LNCaP clone FGC (cell line): ENCODE results near the gene TRIM49D1.
"Not testable (repeated sequence)": the region's sequence is repeated elsewhere in the genome, so short reads cannot be mapped to it uniquely, and the experiment has no call there.

Source experiments
- DNase-seq: peaks from one replicate; pipeline ENCODE4 v3.0.0-alpha.2; 2011; ENCODE audit warnings: low read depth
- H3K4me3 ChIP-seq: 2 replicates; pipeline ENCODE4 v1.5.1; 2011; ENCODE audit warnings: mild to moderate bottlenecking, low read depth, low read length, control low read depth
- CTCF ChIP-seq: IDR thresholded peaks from 2 replicates; pipeline ENCODE4 v1.5.1; 2012; ENCODE audit warnings: mild to moderate bottlenecking; ENCODE audit not compliant: control insufficient read depth, insufficient read depth; ENCODE audit errors: extremely low read depth

TRIM49D1 gene

DNA sequence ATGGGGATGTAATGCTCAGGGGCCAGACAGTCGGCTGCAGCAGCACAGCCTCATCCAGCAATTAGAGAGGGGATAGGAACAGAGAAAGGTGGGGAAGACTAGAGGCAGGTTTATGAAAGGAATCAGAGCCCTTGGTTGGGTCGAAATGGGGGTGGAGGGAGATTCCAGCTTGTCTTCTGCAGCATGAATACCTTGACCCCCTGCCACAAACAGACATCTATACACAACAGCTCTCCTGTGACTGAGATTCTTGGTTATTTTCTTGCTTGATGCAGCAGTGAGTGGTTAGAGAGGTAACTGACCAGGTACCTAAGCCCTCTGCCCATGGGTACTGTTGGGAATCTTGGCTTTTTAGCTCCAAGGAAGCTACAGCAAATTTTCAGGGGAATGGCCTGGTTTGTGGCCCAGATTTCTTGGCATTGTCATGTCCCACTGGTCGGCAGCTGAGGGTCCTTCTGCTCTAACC, at the start of gene TRIM49D1:
TRIM49D1 (minus strand) TSS at position 51 of the 466 bp plus-strand sequence. CDS start 4,535 bp downstream, outside the sequence.
- H3K4me3 ChIP-seq = no peak within 1 kb of the TSS
- TF ChIP-seq CTCF = no peak
- no peak for DNase-seq

- not testable (repeated sequence) for DNase-seq, H3K4me3 ChIP-seq
Observed at GRCh38 chr11:89965737-89966136, 43.7 kb upstream of the TRIM49D1 start, which contains the start of gene TRIM64. TRIM64 (plus strand) TSS chr11:89966037; CDS start chr11:89968504, 2,467 bp downstream.

GRCh38 chr11:89960833-89961232, 38.8 kb upstream of the TRIM49D1 start:
- DNase-seq = not testable (repeated sequence)

GRCh38 chr11:89923764-89924163, 1.7 kb upstream of the TRIM49D1 start, which contains the start of gene TRIM49D2:
TRIM49D2 (plus strand) TSS chr11:89924064; CDS start chr11:89926762, 2,698 bp downstream.
- H3K4me3 ChIP-seq, DNase-seq: not testable (repeated sequence)

More at GRCh38 chr11:89960833-89961232, 38.8 kb upstream of the TRIM49D1 start:
- not testable (repeated sequence) for H3K4me3 ChIP-seq

GRCh38 chr11:89900809-89901208, 21.2 kb downstream of the TRIM49D1 start:
- DNase-seq, H3K4me3 ChIP-seq: not testable (repeated sequence)

DNA sequence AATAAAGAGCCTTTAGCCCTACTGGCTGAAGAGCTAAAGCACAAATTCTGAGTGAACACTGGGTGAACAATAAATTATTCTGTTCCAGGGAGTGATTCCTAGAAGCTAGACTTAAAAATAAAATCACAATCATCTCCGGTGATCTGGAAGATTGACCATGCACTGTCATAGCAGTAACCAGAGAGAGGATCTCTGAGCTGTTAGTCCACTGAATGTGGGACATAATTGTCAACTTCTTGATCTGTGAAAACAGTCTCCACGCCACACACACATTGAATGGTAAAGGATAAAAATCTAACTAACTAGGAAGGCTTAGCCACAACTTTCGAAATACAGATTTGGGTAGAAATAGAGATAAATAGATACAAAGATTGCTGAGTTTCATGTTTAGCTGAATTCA, 28.8 kb downstream of the TRIM49D1 start:
- not testable (repeated sequence) for DNase-seq, H3K4me3 ChIP-seq

DNA sequence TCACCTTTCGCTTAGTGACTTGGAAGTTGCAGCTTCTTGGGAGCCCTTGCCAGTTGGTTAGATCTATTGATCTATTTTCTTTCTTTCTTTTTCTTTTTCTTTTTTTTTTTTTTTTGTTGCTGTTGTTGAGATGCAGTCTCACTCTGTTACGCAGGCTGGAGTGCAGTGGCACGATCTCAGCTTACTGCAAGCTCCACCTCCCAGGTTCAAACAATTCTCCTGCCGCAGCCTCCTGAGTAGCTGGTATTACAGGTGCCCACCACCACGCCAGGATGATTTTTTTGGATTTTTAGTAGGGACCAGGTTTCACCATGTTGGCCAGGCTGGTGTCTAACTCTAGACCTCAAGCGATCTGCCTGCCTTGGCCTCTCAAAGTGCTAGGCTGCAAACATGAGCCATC, 44.5 kb downstream of the TRIM49D1 start:
- DNase-seq, H3K4me3 ChIP-seq: not testable (repeated sequence)

DNA sequence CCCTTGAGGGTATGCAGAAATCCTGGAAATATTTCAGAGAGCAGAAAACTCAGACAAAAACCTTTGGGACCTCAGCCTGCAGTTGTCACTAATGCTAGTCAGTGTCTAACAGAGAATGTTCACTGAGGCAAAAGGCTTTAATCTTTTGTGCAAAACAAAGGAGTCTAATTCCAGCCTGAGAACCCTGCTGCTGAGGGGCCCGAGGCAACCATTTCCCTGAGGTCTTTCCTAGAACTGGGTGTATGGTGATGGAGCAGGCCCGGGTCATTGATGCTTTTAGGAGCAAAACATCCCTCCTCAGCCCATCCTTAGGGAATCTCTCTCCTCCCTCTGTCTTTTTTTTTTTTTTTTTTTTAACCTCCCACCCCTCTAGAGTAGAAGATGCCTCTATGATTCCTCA, 49.5 kb downstream of the TRIM49D1 start:
- H3K4me3 ChIP-seq, DNase-seq: not testable (repeated sequence)

- DNase-seq, H3K4me3 ChIP-seq: not testable (repeated sequence)
Observed at GRCh38 chr11:89865223-89865622, 56.8 kb downstream of the TRIM49D1 start.

DNA sequence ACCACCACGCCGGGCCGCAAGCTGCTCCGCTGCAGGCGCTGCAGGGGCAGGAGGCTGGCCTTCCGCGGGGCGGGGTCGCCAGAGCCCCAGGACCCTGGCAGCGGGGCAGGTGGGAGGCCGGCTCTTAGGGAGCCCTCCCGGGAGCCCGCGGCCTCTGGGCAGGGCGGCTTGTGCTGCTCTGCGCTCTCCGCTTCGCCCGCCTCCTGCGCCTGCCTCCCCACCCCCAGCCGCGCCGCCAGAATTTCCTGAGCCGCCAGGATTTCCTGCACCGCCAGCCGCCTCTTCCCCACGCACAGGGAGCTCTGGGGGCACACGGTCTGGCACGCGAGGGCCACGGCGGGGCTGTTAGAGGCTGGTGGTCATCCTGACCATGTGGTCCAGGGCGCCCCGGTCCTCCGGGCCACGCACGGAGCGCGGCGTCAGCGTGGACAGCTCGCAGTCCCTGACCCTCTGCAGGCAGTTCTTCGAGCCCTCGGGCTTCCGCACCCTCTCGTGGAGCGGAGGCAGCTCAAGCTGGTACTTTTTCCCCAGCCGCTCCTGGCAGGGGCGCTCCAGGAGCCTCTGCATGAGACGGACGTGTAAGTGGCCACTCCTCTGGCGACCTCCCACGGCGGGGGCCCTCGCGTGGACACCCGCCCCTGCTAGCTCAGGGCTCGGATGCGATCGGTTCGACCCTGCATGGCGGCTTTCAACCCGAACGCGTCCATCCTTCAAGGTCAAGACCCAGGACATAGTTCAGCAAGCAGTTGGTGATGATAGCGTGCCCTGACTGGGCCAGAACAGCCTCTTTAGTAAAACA, 57.9 kb downstream of the TRIM49D1 start:
- not testable (repeated sequence) for H3K4me3 ChIP-seq, DNase-seq
